GM18520 (cell line): Measurements from ENCODE around the gene GRB10.
"Not testable (repeated sequence)": the region's sequence is repeated elsewhere in the genome, so short reads cannot be mapped to it uniquely, and the experiment has no call there.

Experiments used
- ATAC-seq: cut with Tn5 transposase; IDR thresholded peaks from one replicate; pipeline ENCODE4 v1.9.1; 2021; ENCODE audit not compliant: unreplicated experiment

Gene GRB10

GRCh38 chr7:50779427-50779826 lies 3.3 kb downstream of the GRB10 start:
- ATAC-seq = no peak

- ATAC-seq = no peak
Measured at GRCh38 chr7:50778189-50778588, 4.5 kb downstream of the GRB10 start.

GRCh38 chr7:50775836-50776235 lies 6.9 kb downstream of the GRB10 start:
- ATAC-seq = no peak

GRCh38 chr7:50775231-50775630 lies 7.5 kb downstream of the GRB10 start:
- no peak for ATAC-seq

- no peak for ATAC-seq
Measured at GRCh38 chr7:50774319-50774718, 8.4 kb downstream of the GRB10 start.

GRCh38 chr7:50773071-50773470 lies 9.6 kb downstream of the GRB10 start:
- not testable (repeated sequence) for ATAC-seq

GRCh38 chr7:50771120-50772002 lies 11.3 kb downstream of the GRB10 start:
- ATAC-seq = no peak

- no peak for ATAC-seq
Measured at GRCh38 chr7:50768485-50769474, 13.9 kb downstream of the GRB10 start.

GRCh38 chr7:50766849-50767207 lies 15.9 kb downstream of the GRB10 start:
- ATAC-seq = no peak

GRCh38 chr7:50766106-50766848 lies 16.4 kb downstream of the GRB10 start:
- ATAC-seq = no peak

GRCh38 chr7:50762337-50762736 lies 20.4 kb downstream of the GRB10 start:
- no peak for ATAC-seq

- ATAC-seq = no peak
Measured at GRCh38 chr7:50761713-50762112, 21.0 kb downstream of the GRB10 start.

- ATAC-seq = no peak
Measured at GRCh38 chr7:50757703-50758390, 24.8 kb downstream of the GRB10 start.

GRCh38 chr7:50756180-50756579 lies 26.5 kb downstream of the GRB10 start:
- no peak for ATAC-seq

GRCh38 chr7:50754684-50755083 lies 28.0 kb downstream of the GRB10 start:
- ATAC-seq = no peak

- no peak for ATAC-seq
Measured at GRCh38 chr7:50754241-50754640, 28.5 kb downstream of the GRB10 start.

- ATAC-seq = no peak
Measured at GRCh38 chr7:50752422-50752821, 30.3 kb downstream of the GRB10 start.

- no peak for ATAC-seq
Measured at GRCh38 chr7:50751146-50751545, 31.6 kb downstream of the GRB10 start.

- ATAC-seq = no peak
Measured at GRCh38 chr7:50749896-50750295, 32.8 kb downstream of the GRB10 start.

- no peak for ATAC-seq
Measured at GRCh38 chr7:50748472-50748871, 34.2 kb downstream of the GRB10 start.
